Left hindlimb (tissue), 1 donor: ENCODE measurements around the gene BPGM.

Source experiments
- DNase-seq: peaks from one replicate; pipeline ENCODE4 v3.0.0-alpha.2; 2018

The BPGM gene

DNA sequence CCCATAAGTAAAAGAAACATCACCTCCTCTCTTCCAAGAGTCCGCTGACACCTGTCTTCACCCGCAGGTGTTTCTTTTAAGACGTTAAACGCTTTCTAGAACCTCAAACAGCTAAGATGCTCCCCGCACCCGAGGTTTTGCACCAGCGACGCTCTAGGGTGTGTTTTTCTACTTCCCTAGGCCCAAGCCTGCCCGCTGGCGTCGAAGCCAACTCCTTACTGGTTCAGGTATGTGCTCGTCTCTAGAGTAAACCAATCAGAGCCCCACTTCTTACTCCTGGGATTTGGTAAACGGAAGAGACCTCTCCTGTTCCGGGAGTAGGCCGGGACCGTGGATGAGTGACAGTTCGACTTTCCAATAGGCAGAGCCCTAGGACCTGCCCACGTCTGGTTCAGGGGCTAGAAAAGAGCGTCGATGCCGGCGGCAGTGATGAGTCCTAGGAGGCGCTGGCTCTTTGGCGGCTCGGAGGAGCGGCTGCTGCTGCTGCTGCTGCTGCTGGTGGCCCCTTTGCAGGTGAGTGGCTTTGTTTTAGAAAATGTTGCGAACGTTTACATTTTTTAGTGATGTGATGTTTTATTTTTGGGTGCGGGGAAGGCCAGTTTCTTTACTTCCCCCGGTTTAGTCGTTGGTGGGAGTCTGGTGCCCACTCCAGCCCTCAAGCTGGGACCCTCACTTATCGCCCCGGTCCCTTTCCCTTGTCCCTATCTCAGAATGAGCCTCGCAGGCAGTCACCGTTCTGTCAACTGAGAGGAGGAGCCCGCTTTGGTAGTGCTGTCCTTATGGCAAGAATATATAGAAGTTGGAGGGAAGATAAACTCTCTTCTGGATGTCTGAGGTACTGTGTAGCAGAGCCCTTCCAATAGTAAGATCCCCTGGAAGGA is at the start of gene BPGM:
BPGM (plus strand) TSS at position 429 of the 881 bp plus-strand sequence. CDS start 14,655 bp downstream, outside the sequence.
- peak; percentile 99 for DNase-seq

DNA sequence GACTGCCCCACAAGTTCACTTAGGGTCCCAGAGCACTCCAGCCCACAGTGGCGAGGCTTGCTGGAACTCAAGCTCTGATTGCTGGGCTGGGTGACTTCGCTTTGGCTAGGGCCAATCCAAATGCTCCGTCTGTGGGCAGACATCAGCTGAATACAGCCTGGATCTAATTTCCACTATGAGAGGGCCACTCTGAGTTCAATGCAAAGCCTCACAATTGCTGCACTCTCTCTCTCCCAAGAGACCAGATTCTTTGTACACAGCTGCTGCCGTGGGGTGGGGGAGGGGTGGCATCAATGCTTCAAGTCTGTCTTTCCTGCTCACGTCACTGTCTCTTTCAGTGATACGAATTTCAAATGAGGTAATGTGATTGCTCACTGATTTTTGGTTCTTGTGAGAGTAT is 47.3 kb upstream of the BPGM start:
- no peak for DNase-seq

DNA sequence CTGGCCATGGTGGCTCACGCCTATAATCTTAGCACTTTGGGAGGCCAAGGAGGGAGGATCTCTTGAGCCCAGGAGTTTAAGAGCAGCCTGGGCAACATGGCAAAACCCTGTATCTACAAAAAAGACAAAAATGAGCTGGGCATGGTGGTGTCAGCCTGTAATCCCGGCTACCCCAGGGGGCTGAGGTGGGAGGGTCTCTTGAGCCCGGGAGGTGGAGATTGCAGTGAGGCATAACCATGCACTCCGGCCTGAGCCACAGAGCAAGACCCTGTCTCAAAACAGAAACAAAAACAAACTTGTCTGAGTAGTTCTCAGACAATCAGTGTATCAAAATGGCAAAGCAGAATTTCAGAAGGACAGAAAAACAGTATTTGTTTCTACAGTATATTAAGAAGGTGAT is 45.2 kb upstream of the BPGM start:
- no peak for DNase-seq

DNA sequence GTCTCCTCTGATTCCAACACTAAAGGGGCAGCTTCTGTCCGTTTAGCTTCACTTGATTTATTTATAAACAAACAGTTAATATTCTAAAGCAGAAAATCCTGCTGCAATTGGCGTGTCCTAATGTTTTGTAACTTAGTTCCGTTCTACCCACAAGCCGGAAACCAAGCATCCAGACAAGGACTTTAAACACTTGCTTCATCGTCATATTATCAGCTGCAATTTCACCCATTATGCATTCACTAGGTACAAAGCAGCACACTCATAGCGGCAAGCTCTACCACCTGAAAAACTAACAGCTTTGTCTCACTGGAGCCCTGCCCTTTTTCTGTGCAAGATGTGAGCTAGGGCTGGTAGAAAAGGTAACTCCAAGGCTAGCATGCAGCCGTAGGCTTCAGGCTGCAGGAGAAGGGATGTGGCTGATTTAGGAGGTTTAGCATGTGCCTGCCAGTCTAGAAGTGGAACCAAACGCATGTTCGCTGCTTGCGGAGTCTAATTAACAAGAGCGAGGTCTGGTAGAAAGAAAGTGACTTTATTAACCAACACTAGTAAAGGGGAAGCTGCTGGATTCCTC is 43.7 kb upstream of the BPGM start:
- DNase-seq, result no peak

DNA sequence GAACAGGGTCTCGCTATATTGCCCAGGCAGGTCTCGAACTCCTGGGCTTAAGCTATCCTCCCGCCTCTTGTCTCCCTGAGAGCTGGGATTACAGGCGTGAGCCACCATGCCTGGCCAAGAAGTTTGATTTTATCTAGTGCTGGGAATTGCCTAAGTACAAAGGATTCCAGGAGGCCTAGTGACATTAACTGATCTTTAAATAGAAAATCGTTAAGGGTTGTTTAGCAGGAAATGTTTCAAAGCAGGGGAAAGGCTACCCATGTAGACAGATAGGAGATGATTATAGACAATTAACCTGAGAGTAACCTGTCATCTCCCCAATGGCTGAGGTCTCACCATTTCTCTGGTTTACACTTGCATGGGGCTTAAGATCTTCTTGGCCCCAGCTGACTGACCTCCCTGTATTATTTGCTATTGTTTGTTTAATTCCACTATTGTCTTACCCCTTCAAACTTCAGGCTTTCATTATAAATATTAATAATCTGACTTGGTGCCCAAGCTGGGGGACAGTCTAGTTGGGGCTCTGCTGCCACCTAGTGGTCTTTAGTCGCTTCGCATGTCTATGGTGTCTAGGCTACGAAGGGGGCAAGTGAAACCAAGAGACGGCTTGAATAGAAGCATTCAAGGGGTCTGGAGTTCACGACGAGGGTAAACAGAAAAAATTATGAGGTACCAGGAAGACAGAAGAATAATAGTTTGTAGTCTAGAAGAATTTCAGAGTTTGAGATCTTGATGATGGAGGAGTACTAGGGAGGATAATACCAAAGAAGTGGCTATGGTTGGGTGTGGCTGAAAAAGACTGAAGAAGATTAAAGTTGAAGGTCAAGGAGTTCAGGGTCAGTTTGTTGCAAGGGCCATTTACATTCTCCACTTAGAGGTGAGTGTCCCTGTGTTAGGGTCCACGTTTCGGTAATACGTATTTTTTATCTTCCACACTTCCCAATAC is 40.4 kb upstream of the BPGM start:
- peak; percentile 56 for DNase-seq

DNA sequence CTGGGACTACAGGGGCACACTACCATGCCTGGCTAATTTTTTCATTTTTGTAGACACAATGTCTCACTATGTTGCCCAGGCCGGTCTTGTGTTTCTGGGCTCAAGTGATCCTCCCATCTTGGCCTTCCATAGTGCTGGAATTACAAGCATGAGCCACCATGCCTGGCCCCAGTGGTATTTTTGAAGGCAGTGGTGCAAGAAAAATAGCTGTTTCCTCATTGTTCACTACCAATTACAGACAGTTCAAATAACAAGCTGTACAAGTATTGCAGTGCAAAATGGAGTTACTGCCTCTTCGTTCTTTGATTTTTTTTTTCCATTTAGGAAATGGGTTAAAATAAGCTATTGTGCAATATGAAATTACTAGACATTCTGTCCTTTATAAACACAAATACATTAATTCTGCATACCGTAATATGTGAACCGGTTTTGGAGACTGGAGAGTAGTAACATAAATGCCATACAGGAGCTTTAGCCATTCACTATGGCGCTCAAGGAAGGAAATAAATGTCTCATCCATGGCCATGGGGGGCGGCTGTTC is 35.0 kb upstream of the BPGM start:
- no peak for DNase-seq

DNA sequence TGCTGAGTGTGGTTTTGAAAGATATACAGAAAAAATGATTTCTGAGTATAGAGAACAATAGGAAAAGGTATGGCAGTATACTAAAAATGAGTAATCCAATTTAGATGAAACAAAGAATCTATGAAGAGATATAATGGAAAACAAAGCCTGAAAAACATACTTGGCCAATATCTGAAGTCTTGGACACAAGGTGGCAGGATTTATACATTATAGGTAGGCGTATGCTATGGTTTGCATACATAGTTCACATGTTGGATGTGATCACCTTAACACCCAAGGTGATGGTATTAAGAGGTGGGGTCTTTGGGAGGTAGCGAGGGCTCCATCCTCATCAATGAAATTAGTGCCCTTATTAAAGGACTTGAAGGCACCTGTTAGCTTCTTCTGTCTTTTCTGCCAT is 34.5 kb upstream of the BPGM start:
- DNase-seq, result no peak

DNA sequence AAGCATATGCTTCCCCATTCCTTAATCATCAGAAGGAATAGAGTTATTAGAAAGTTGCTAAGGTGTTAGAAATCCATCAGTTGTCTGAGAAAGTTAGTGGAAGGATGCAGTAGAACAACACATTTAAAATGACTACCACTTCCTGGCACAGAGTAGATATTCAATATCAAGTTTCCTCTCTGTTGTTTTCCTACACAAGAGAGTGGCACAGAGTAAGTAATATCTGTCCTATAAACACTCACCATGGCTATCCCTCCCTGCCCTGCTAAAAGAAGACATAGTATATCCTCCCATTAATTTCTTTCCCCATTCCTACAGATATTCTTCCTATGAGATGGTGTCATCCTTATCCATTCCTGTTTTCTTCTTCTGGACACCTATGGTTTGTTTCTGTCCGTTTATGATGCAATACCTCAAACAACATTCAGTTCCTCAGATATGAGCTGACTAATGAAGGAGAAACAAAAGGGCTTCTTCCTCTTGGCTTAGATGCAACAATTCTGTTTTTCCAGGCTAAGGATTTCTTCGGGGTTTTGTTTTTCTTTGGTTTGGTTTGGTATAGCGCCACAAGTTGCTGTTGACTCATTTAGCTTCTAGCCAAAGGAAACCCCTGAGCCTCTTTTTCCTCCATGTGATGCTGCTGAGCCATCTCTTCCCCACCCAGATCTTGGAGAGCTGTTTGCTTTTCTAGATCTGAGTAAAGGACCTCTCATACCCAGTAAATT is 32.9 kb upstream of the BPGM start:
- no peak for DNase-seq

DNA sequence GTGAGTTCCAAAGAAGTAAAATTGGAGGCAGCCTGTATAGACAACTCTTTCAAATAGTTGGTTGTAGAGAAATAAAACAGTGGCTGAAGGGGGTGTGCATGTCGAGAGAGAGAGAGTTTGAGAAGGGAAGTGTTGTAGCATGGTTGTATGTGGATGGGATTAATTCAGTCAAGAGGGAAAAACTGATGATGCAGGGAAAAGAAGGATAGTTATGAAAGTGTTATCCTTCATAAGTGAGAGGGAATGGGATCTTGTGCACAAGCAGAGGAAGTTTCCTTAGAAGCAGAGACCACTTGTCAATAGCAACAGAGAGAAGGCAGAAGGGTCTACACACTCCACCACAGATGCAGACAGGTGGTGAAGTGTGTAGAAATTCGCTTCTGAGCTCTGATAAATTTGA is 30.0 kb upstream of the BPGM start:
- no peak for DNase-seq

DNA sequence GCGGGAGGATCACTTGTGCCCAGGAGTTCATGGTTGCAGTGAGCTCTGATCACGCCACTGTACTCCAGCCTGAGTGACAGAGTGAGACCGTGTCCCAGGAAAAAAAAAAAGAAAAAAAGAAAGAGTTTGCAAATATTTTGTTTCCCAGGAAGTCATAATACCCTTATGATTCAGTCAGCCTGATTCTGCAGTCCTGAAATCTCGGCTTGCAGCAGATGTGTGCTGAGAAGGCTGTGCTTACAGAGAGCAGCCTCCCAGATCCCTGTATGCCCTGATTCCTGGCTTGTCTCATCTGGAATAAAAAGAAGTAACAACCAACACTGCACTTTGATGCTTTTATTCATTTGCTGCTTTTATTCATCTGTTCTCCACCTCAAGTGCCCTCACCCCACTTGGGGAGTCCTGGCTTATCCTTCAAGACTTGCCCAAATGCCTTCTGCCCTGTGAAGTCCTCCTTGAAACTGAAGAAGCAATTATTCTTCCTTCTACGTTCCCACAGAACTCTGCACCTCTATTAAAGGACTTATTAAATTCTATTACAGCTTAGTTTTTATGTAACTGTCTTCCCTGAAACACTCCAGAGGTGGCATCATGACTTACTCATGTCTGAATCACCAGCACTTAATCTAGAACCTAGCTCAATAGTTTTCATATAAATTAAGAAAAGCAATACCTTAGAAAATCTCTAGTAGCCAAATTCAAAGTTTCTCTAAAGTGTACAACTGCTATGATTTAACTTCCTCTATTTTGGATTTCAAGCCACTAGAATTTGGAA is 27.7 kb upstream of the BPGM start:
- DNase-seq, result no peak

DNA sequence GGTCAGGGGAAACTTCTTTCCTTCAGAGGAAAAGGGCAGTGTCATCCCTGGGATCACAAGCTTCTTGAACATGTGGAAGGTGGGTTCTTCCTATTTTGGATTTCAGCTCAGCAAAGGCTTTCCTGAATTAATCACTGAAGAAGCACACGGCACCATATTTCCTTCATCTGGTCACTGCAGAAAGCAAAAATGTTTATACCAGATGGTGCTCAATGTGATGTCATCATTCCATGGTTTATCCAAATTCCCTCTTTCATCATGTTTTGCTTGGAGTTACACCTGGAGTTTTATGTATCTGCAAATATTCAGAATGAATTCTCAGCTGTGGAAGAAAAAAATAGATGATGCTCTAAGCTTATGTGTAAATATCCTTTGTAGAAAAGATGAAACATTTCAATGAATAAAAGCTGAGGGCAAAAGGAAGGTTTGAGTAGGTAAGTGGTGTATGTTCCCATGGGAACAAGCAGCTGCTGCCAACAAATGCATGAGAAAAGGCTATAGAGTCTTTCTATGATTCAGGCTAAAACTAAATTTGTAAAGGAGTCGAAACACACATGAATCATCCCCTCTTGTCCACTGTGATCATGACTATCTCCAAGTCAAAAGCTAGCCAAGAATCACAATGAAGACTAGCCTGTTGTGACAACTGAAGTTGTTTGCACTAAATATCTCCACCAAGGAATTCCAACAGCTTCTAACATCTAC is 26.9 kb upstream of the BPGM start:
- DNase-seq, result no peak

DNA sequence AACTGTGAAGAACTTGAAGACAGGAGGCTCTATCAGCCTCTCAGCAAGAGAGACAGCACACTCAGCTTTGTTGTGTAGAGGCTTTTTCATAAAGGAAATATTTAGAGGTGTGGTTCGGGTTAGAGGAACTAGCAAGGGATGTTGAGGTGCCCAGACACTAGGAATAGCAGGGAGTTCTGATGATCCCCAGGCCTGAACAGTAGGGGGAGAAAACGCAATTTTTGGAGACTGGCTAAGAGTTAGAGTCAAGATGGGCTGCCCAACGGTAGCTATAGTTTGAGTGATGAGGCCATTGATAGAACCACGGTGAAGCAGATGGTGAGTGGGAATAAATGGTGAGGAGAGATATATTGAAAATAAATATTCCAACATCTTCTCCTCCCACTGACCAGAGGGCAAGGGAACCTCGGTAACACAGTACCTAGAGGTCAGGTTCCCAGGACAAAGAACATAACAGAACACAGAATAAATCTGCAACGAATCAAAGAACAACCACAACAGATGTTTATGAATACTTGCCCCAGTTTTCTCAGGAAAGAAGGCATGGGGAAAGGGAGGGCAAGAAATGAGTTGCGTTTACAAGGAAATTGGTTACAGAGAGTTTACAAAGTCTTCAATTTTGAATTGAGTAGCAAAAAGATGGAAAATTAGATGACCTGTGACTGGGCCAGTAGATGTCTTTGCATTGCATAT is 24.2 kb upstream of the BPGM start:
- no peak for DNase-seq

DNA sequence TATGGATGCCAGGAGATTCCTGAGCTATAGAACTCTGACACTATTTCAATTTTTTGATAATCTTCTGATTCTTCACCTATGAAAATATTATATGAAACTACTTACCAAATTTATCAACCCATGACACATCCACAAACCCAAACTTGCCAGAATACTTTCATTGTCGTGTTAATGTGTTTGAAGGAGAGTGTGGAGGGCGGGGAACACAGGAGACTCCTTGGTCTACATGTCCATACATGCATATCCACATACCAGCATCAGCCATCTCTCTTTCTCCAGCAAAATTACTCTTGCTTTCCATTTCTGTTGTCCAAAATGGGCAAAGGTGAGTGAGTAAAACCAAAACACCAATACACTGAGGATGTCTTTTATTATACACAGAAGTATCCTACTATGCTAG is 23.5 kb upstream of the BPGM start:
- no peak for DNase-seq

DNA sequence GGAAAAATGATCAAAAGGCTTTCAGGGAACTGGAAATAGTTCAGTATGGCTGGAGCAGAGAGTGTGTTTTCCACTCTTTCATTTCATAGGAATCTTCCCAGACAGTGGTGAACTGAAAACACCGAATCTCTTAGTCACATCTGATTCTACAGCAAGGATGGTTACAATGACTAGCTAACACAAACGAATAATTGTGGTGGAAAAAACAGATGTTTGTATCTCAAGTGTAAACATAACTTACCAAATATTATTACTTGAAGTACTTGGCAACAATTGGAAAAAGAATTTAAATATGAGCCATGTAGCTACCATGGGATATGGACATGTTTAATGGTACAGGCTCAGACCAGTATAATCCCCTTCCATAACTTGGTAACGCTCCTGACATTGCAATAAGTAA is 21.1 kb upstream of the BPGM start:
- DNase-seq, result no peak

DNA sequence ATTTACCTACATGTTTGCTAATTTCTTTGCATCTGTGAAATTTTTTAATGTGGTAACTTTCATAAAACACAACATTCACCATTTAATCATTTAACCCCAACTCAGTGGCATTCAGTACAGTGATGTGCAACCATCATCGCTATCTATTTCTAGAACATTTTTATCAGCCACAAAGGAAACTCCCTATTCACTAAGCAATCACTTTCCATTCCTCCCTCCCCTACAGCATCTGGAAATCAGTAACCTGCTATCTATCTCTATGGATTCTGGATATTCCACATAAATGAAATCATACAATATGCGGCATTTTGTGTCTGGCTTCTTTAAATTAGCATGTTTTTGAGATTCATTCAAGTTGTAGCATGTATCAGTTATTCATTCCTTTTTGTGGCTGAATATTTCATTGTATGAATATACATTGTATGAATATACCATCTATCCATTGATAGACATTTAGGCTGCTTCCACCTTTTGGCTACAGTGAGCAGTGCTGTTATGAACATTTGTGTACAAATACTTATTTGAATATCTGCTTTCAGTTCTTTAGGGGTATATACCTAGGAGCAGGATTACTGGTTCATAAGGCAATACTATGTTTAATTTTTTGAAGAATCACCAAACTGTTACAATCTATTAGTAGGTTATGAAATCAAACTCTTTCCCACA is 19.4 kb upstream of the BPGM start:
- no peak for DNase-seq

DNA sequence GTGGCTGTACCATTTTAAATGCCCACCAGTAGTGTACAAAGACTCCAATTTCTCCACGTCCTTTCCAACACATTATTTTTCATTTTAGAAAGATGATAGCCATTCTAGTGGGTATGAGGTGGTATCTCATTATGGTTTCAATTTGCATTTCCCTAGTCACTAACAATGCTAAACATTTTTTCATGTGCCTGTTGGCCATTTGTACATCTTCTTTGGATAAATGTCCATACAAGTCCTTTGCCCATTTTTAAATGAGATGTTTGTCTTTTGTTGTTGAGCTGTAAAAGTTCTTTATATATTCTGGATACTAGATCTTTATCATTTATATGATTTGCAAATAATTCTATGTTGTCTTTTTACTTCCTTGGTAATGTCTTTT is 18.9 kb upstream of the BPGM start:
- no peak for DNase-seq

DNA sequence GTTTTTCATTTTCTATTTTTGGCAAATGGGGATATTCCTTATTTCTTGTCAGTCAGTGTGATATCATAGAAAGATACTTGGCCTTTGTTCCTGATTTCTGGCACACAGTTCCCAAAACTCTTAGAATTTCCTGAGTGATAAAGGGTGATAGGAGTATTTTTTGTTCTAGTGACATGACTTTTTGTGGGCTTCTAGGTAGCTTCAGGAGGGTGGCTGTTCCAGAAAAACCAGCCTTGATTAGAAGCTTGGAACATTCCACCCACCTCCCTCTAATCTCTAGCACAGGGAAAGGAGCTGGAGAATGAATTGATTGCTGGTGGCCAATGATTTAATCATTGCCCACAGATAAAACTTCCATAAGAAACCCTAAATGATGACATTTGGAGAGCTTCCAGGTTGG is 17.2 kb upstream of the BPGM start:
- no peak for DNase-seq

DNA sequence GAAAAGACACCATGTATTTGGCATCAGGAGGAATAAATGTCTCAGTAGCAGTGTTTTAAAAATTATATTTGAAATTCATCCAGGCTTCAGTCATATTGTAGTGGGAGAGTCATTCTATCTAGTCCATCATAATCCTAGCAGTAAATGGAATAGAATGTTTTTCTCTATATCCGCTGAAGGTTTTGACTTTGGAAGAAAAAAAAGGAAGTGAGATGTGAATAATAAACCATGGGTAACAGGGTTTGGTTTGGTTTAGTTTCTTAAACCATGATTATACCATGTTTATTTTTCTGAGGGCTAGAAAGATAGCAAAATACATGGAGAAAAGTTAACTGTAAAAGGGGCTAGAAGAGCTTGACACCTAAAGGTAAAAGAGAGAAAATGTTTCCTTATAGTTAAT is 16.4 kb upstream of the BPGM start:
- no peak for DNase-seq

DNA sequence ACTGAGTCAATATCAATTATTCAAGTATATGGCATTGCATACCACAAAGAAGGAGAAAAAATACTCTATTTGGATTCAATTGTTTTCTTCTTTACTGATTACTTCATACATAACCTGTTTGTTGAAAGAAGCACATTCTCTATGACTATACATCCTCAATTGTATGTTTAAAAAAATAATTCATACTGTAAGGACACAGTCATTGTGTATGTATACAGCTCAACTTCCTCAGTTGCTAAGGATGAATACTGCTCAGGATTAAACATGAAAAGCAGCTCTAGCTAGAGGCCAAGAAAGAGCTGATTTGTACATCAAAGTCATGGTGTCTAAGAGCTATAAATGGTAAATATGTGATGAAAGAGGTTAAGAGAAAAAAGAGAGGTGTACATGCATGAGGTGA is 15.8 kb upstream of the BPGM start:
- no peak for DNase-seq

DNA sequence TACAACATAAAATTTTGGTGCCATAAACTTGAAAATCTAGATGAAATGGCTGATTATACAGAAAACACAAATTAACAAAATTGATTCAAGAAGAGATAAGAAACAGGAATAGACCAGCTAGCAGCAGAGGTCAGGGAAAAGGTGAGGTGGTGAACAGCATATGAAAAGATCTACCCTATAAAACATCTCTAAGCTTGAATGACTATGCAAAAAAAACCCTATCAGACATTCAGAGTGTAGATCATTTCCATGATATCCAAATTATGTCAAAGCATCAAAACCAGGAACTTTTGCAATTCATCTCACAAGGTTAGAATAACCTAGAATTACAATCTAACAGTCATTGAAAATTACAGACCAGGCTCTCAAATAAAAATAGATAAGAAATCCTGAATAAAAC is 14.6 kb upstream of the BPGM start:
- DNase-seq, result no peak
